MM.1S (cell line): ENCODE data around the gene TTBK1.

Experiments
- DNase-seq: peaks from one replicate; pipeline ENCODE4 v3.0.0-alpha.2; 2015
- H2AFZ ChIP-seq: fragments of 300-600 bp; sonication (generic); 2 replicates; pipeline ENCODE4 v1.6.0; 2016; ENCODE audit warnings: antibody characterized with exemption, low read length
- H3F3A ChIP-seq: fragments of 300-600 bp; sonication (generic); 2 replicates; pipeline ENCODE4 v1.6.1; 2016; ENCODE audit warnings: mild to moderate bottlenecking, antibody characterized with exemption, low read length, moderate library complexity, mixed read lengths; ENCODE audit not compliant: insufficient read depth
- H3K27ac ChIP-seq: fragments of 300-600 bp; sonication (generic); 2 replicates; pipeline ENCODE4 v1.5.1; 2016; ENCODE audit warnings: mild to moderate bottlenecking, low read length
- H3K27me3 ChIP-seq: fragments of 300-600 bp; sonication (generic); replicated peaks from 2 replicates; pipeline ENCODE4 v1.6.0; 2016; ENCODE audit warnings: low read length; ENCODE audit not compliant: insufficient read depth
- H3K36me3 ChIP-seq: fragments of 300-600 bp; sonication (generic); replicated peaks from 2 replicates; pipeline ENCODE4 v1.6.1; 2016; ENCODE audit warnings: mild to moderate bottlenecking, low read length, mixed read lengths; ENCODE audit not compliant: insufficient read depth
- H3K4me1 ChIP-seq: fragments of 300-600 bp; sonication (generic); 2 replicates; pipeline ENCODE4 v1.6.1; 2016; ENCODE audit warnings: low read length, mixed read lengths
- H3K4me2 ChIP-seq: fragments of 300-600 bp; sonication (generic); 2 replicates; pipeline ENCODE4 v1.6.0; 2016; ENCODE audit warnings: low read depth, low read length
- H3K4me3 ChIP-seq: fragments of 300-600 bp; sonication (generic); 2 replicates; pipeline ENCODE4 v1.5.1; 2016; ENCODE audit warnings: low read length, mixed read lengths
- H3K79me2 ChIP-seq: fragments of 300-600 bp; sonication (generic); 2 replicates; pipeline ENCODE4 v1.6.1; 2016; ENCODE audit warnings: mixed run types, low read length, mixed read lengths
- H3K9ac ChIP-seq: fragments of 300-600 bp; sonication (generic); 2 replicates; pipeline ENCODE4 v1.6.1; 2016; ENCODE audit warnings: low read length, mixed read lengths
- H3K9me2 ChIP-seq: fragments of 300-600 bp; sonication (generic); replicated peaks from 2 replicates; pipeline ENCODE4 v1.6.1; 2016; ENCODE audit warnings: mild to moderate bottlenecking, low read length, mixed read lengths; ENCODE audit not compliant: insufficient read depth
- H3K9me3 ChIP-seq: fragments of 300-600 bp; sonication (generic); replicated peaks from 2 replicates; pipeline ENCODE4 v1.6.1; 2016; ENCODE audit warnings: mild to moderate bottlenecking, low read length, mixed read lengths; ENCODE audit not compliant: insufficient read depth
- H4K20me1 ChIP-seq: fragments of 300-600 bp; sonication (generic); 2 replicates; pipeline ENCODE4 v1.6.1; 2016; ENCODE audit warnings: mild to moderate bottlenecking, low read length, moderate library complexity, mixed read lengths; ENCODE audit not compliant: insufficient read depth
- EZH2 ChIP-seq: fragments of 300-600 bp; sonication (generic); optimal IDR thresholded peaks from 2 replicates; pipeline ENCODE3; 2017; ENCODE audit warnings: low read depth, mild to moderate bottlenecking, antibody characterized with exemption, low read length, mixed read lengths
- EZH2phosphoT487 ChIP-seq: fragments of 300-600 bp; sonication (generic); IDR thresholded peaks from 2 replicates; pipeline ENCODE4 v1.6.1; 2018; ENCODE audit warnings: antibody characterized with exemption, low read length
- TF ChIP-seq, protein P1 (sequence below): fragments of 300-600 bp; sonication (generic); IDR thresholded peaks from 2 replicates; pipeline ENCODE4 v1.5.1; 2016; ENCODE audit warnings: antibody characterized with exemption, low read length, mixed read lengths

TTBK1 gene

DNA sequence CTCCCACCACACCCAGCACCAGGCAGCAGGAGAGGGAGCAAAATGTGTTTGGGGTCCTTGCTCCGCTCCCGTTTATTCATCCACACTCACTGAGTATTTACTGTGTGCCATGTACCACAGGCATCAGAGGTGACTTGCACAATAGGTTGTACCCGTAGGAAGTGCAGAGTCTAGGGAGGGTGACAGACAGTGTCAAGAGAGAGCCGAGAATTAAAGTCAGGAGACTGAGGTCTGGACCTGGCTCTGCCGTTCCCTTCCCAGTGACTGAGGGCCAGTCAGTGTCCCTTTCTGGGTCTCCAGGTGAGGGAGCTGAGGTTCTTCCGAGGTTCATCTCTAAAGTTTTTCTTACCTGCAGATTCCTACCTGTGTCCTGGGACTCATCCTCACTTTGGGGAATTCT, 22.3 kb downstream of the TTBK1 start:
- H3K9me2 ChIP-seq: no peaks in the 10 kb centered on the region
- no peaks in the 10 kb centered on the region for H3K4me1 ChIP-seq
- H3K4me3 ChIP-seq: no peak overlapping the region
- H3F3A ChIP-seq: no peaks in the 10 kb centered on the region
- no peaks in the 10 kb centered on the region for H3K79me2 ChIP-seq
- TF ChIP-seq, protein P1, sequence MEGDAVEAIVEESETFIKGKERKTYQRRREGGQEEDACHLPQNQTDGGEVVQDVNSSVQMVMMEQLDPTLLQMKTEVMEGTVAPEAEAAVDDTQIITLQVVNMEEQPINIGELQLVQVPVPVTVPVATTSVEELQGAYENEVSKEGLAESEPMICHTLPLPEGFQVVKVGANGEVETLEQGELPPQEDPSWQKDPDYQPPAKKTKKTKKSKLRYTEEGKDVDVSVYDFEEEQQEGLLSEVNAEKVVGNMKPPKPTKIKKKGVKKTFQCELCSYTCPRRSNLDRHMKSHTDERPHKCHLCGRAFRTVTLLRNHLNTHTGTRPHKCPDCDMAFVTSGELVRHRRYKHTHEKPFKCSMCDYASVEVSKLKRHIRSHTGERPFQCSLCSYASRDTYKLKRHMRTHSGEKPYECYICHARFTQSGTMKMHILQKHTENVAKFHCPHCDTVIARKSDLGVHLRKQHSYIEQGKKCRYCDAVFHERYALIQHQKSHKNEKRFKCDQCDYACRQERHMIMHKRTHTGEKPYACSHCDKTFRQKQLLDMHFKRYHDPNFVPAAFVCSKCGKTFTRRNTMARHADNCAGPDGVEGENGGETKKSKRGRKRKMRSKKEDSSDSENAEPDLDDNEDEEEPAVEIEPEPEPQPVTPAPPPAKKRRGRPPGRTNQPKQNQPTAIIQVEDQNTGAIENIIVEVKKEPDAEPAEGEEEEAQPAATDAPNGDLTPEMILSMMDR: no peak
- TF ChIP-seq EZH2phosphoT487 (no peak), EZH2 (no peak)
- H3K36me3 ChIP-seq: no peaks in the 10 kb centered on the region
- no peak for DNase-seq
- no peaks in the 10 kb centered on the region for H3K9me3 ChIP-seq
- H3K4me2 ChIP-seq: no peak overlapping the region
- H3K27ac ChIP-seq: no peak overlapping the region
- H2AFZ ChIP-seq: no peak overlapping the region
- H4K20me1 ChIP-seq: no peaks in the 10 kb centered on the region
- H3K27me3 ChIP-seq: no peaks in the 10 kb centered on the region
- H3K9ac ChIP-seq: no peak overlapping the region

DNA sequence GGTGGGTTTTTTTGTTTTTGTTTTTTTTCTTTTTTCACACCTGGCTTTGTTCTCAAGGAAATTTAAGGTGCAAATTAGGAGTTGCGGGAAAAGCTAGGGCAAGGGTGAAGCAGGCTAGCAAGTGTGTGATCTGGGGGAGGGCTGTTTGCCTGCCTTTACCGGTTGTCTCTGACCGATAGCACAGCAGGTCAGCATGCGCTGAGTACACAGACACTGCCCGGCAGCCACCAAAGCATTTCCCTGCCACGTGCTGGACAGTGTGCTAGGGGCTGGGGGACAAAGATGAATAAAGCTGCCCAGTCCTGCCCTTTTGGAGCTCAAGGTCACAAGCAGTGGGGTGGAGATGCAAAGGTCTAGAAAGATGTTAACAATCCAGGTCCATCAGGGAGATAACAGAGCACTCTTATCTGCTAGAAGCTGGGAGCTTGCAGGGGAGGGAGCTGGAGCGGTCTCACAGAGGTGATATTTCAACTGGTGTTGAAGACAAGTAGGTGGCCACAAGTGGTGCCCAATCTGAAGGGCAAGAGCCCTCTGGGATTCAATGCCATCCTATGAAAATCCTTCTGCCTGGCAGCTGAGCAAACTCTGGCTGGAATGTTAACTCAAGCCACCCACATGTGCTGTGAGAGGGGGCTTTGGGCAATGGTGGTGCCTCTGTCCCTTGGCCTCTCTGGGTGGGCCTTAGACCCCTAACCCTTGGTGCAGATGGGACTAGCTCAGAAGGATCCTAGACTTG, 24.5 kb downstream of the TTBK1 start:
- H3K9me3 ChIP-seq: no peaks in the 10 kb centered on the region
- H3K4me1 ChIP-seq: no peaks in the 10 kb centered on the region
- no peaks in the 10 kb centered on the region for H3F3A ChIP-seq
- no peaks in the 10 kb centered on the region for H3K27me3 ChIP-seq
- no peak overlapping the region for H3K4me3 ChIP-seq
- no peaks in the 10 kb centered on the region for H3K9me2 ChIP-seq
- no peak overlapping the region for H3K27ac ChIP-seq
- no peak for DNase-seq
- H4K20me1 ChIP-seq: no peaks in the 10 kb centered on the region
- TF ChIP-seq EZH2: no peak
- no peak for TF ChIP-seq EZH2phosphoT487
- TF ChIP-seq, protein P1: no peak
- H3K4me2 ChIP-seq: no peak overlapping the region
- H3K9ac ChIP-seq: no peak overlapping the region
- no peak overlapping the region for H2AFZ ChIP-seq
- H3K79me2 ChIP-seq: no peaks in the 10 kb centered on the region
- H3K36me3 ChIP-seq: no peaks in the 10 kb centered on the region

DNA sequence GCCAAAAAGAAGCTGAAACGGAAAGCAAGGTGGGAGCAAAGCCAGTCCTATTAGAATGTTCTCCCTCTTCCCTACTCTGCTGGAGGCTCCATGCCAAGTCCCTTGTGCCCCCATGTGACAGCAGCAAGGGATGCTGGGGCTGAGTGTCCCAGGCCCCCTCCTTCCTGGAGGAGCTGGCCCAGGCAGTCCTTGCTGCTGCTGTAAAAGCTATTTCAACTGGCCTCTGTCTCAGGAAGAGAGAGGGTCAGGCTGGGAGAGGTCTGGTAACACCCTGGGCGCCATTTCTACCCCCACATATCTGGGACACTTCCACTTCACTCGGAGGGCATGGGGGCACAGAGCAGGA, 25.0 kb downstream of the TTBK1 start:
- no peak overlapping the region for H3K27ac ChIP-seq
- H3K9me2 ChIP-seq: no peaks in the 10 kb centered on the region
- H4K20me1 ChIP-seq: no peaks in the 10 kb centered on the region
- no peaks in the 10 kb centered on the region for H3K79me2 ChIP-seq
- DNase-seq: no peak
- TF ChIP-seq EZH2phosphoT487: no peak
- TF ChIP-seq, protein P1: no peak
- no peak for TF ChIP-seq EZH2
- no peak overlapping the region for H3K9ac ChIP-seq
- no peaks in the 10 kb centered on the region for H3K36me3 ChIP-seq
- no peaks in the 10 kb centered on the region for H3K9me3 ChIP-seq
- H3K27me3 ChIP-seq: 0 out of 2 replicates have a peak, but pooled peaks cover 5% of the 10 kb centered on the region
- no peak overlapping the region for H2AFZ ChIP-seq
- no peak overlapping the region for H3K4me2 ChIP-seq
- H3K4me1 ChIP-seq: no peaks in the 10 kb centered on the region
- H3K4me3 ChIP-seq: no peak overlapping the region
- no peaks in the 10 kb centered on the region for H3F3A ChIP-seq
